GM10248 (cell line): ENCODE results near the gene NAV3.

Experiments
- CTCF ChIA-PET: fragments of 300-600 bp; sonication (Branson Sonifier 250); formaldehyde crosslinking; extraction: SDS; loops from one replicate; lab custom pipeline; 2021; ENCODE audit warnings: antibody characterized with exemption; lab: Yijun Ruan, JAX
- POLR2A ChIA-PET: fragments of 350-650 bp; sonication (Branson Sonifier 250); formaldehyde crosslinking; extraction: SDS; loops from one replicate; lab custom pipeline; 2020; ENCODE audit warnings: antibody characterized with exemption; lab: Yijun Ruan, JAX
- DNase-seq: peaks from one replicate; pipeline ENCODE4 v3.0.0; 2012; ENCODE audit errors: extremely low spot score
- CTCF ChIP-seq: IDR thresholded peaks from 2 replicates; pipeline ENCODE4 v1.5.1; 2012; ENCODE audit warnings: mild to moderate bottlenecking, low read depth; ENCODE audit errors: extremely low read depth, missing control alignments, control extremely low read depth

NAV3 gene

DNA sequence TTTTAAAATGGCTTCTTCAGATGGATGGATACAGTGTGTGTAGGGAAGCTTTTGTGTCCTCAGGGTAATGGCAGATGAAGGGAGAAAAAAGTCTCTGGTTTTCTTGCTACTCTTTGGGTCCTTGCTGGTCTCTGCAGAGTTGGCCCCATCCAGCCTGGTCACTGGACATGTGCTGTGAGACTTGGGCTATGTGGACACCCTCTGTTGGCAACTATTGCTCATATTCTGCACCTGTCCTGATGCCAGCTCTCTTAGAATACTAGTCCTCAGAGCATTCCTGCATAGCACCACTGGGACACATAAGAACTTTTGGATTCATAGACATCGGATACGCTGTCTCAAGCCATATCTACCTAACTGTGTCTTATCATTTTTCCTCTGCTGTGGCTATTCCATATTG is 20.0 kb downstream of the NAV3 start:
- POLR2A ChIA-PET: no interaction called here

DNA sequence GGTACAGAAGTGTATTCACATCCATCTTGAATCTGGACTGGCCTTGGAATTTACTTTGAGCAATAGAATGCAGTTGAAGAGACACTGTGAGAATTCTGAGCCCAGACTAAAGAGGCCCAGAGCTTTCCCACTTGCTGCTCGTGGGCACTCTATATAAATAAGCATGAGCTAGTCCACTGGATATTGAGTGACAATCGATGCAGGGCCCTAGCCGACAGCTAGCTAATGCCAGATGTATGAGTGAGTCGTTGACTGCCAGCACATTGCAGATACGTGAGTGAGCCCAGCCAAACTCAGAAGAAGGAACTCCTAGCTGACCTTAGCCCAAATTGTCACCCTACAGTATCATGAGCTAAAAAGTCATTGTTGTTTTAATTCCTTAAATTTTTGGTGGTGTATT is 24.9 kb downstream of the NAV3 start:
- ChIA-PET CTCF (interaction anchor here (1.1 kb wide), 1 partner anchor 11 kb away, joined by 4 read pairs; no protein-coding TSS in a partner anchor), POLR2A (no interaction called here)
- TF ChIP-seq CTCF: no peak
- DNase-seq: no peak

More for the DNA sequence above, 20.0 kb downstream of the NAV3 start:
- no peak for TF ChIP-seq CTCF
- CTCF ChIA-PET: no interaction called here
- no peak for DNase-seq

GRCh38 chr12:77861317-77861716 is 30.6 kb downstream of the NAV3 start:
- ChIA-PET POLR2A (no interaction called here), CTCF (interaction anchor here (1.8 kb wide), 1 partner anchor 14 kb away, joined by 4 read pairs; no protein-coding TSS in a partner anchor)
- no peak for DNase-seq
- TF ChIP-seq CTCF: no peak

DNA sequence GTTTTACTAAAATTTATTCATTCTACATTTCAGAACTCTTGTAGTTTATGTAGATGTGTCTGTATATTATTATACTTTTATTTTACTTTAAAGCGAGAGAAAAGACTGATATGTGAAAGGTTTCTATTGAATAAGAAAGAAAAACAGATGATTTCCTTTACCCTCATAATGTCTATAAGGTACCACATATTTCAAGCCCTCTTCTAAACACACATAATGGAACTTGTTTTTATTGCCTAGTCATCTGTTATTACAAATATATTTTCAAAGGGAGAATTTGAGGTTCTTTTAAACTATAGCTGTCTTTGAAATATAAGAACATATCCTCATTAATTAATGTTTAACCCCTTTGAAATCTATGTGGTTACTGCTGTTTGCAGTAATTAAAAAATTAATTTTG is 34.5 kb downstream of the NAV3 start:
- ChIA-PET CTCF (no interaction called here), POLR2A (no interaction called here)
- no peak for DNase-seq
- no peak for TF ChIP-seq CTCF

GRCh38 chr12:77878901-77879300 is 48.2 kb downstream of the NAV3 start:
- no peak for TF ChIP-seq CTCF
- CTCF ChIA-PET: interaction anchor here (1.1 kb wide), 1 partner anchor 47 kb away, joined by 3 read pairs; no protein-coding TSS in a partner anchor
- POLR2A ChIA-PET: no interaction called here
- no peak for DNase-seq

GRCh38 chr12:77882709-77883108 is 52.0 kb downstream of the NAV3 start:
- TF ChIP-seq CTCF: no peak
- ChIA-PET POLR2A (no interaction called here), CTCF (no interaction called here)
- DNase-seq: no peak
